Kidney (tissue), 14 donors: ENCODE data around the gene RGS13. TPM values are rescaled to one million over a fixed set of nuclear protein-coding genes. Genes with fewer than 3 reads are reported as not detected.
A peak's percentile ranks its signal among the peaks of the same experiment; 100 is the strongest.

Experiments used
- DNase-seq, 5 donors: peaks; one replicate each; pipeline ENCODE4 v3.0.0-alpha.2; 2013 to 2020
- FAIRE-seq: peaks from 2 replicates; lab custom pipeline; 2012; peaks lifted over from hg19 to GRCh38; lab: Jason Lieb, UNC
- H3K27ac ChIP-seq, 2 donors: one replicate each; pipeline ENCODE4 v1.7.0; 2013; ENCODE audit warnings: low read depth in 2 of 2, low read length in 2 of 2, inconsistent platforms in 1 of 2
- H3K27me3 ChIP-seq: one replicate; pipeline ENCODE4 v1.7.1; 2013; ENCODE audit warnings: low read length, inconsistent platforms; ENCODE audit not compliant: control insufficient read depth, insufficient read depth
- H3K36me3 ChIP-seq, 3 donors: one replicate each; pipeline versions ENCODE4 v1.7.0 to v1.7.1; 2013; ENCODE audit warnings: low read length in 3 of 3, control low read depth in 1 of 3, inconsistent platforms in 1 of 3; ENCODE audit not compliant: insufficient read depth in 3 of 3, control insufficient read depth in 2 of 3
- H3K4me1 ChIP-seq, 3 donors: one replicate each; pipeline versions ENCODE4 v1.7.0 to v1.7.1; 2013; ENCODE audit warnings: low read length in 3 of 3, inconsistent platforms in 1 of 3, low read depth in 1 of 3; ENCODE audit not compliant: control insufficient read depth in 2 of 3, insufficient read depth in 2 of 3
- H3K4me3 ChIP-seq, 3 donors: one replicate each; pipeline versions ENCODE4 v1.7.0 to v1.8.1; 2013; ENCODE audit warnings: low read length in 3 of 3, control low read depth in 1 of 3, inconsistent platforms in 1 of 3
- H3K9ac ChIP-seq, 3 donors: one replicate each; pipeline versions ENCODE4 v1.7.0 to v1.7.1; 2013; ENCODE audit warnings: low read length in 3 of 3, control low read depth in 1 of 3, inconsistent platforms in 1 of 3
- H3K9me3 ChIP-seq, 3 donors: one replicate each; pipeline versions ENCODE4 v1.7.0 to v1.7.1; 2013; ENCODE audit warnings: low read length in 3 of 3, control low read depth in 1 of 3, inconsistent platforms in 1 of 3; ENCODE audit not compliant: control insufficient read depth in 2 of 3, insufficient read depth in 1 of 3
- intact Hi-C: fragments of 100-400 bp; cut with DNase I; formaldehyde crosslinking; loops from one replicate; pipeline ENCODE4 v1.11.1; 2022
- polyA plus RNA-seq: library from polyadenylated mRNA; stranded (reverse); fragments of 350-450 nt; fragmentation: Illumina TruSeq; extraction: RNeasy Lipid Tissue Mini Kit (QIAGEN cat#74804); gene quantifications from one replicate; pipeline ENCODE4 v1.2.3, GENCODE V29; 2014; ENCODE audit warnings: low read depth, low replicate concordance; ENCODE audit not compliant: insufficient read depth
- total RNA-seq: library from RNA; stranded (reverse); fragmentation: NEBNext Ultra II Directional; extraction: Animal tissue kit (Norgen Biotek cat#: 25700); gene quantifications from one replicate; pipeline ENCODE4 v1.2.1, GENCODE V29; 2021
- TF ChIP-seq, protein P1 (sequence below): IDR thresholded peaks from 3 replicates; pipeline ENCODE4 v1.5.1; 2012; ENCODE audit warnings: mild to moderate bottlenecking, moderate library complexity, borderline replicate concordance; ENCODE audit not compliant: insufficient read depth; ENCODE audit errors: extremely low read depth
- donor health status: control.
- donor health status: control.
- donor health status: control.
- donor health status: control.
- donor health status: control.
- donor health status: DM: yes; HTN: yes; CAD: no.
- donor health status: Normal renal cell carcinoma (clear cell type).

RGS13 gene
- total and polyA plus RNA-seq, 2 donors from 2014 or later, result 2.1 TPM; not detected in 1

- intact Hi-C loops, result loop anchor here (10.0 kb wide), 1 partner anchor 128 kb away; no protein-coding TSS in a partner anchor
These were observed 33.2 kb upstream of the RGS13 start for GRCh38 chr1:192602757-192603156.

DNA sequence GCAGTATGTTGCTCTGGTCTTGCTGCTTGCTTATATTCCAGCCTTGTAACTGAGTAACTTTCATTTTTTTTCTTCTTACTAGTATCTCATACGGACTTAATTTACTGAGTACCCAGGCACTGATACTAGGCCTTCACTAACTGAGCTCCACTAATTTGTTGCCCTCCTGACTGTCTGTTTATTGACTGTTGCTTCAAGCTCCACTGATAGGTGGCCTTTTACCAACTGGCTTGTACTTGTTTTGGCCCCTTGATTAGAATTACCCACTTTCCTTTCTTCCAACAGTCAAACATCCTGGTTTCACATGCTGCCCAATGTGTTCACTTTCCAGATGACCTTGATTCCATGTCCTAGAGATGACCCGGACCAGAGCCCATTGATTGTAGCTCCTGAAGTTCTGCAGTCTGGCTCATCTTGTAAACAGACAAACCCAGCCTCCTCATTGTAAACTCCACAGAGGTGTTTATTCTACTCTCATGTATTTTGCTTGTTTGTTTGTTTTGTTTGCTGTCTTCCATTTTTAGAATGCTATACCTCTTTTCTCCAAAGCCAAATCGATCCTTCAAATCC lies 32.6 kb upstream of the RGS13 start:
- intact Hi-C loops, result loop anchor here (10.0 kb wide), 1 partner anchor 129 kb away; no protein-coding TSS in a partner anchor
- DNase-seq (no peak), FAIRE-seq (no peak)
- TF ChIP-seq, protein P1, sequence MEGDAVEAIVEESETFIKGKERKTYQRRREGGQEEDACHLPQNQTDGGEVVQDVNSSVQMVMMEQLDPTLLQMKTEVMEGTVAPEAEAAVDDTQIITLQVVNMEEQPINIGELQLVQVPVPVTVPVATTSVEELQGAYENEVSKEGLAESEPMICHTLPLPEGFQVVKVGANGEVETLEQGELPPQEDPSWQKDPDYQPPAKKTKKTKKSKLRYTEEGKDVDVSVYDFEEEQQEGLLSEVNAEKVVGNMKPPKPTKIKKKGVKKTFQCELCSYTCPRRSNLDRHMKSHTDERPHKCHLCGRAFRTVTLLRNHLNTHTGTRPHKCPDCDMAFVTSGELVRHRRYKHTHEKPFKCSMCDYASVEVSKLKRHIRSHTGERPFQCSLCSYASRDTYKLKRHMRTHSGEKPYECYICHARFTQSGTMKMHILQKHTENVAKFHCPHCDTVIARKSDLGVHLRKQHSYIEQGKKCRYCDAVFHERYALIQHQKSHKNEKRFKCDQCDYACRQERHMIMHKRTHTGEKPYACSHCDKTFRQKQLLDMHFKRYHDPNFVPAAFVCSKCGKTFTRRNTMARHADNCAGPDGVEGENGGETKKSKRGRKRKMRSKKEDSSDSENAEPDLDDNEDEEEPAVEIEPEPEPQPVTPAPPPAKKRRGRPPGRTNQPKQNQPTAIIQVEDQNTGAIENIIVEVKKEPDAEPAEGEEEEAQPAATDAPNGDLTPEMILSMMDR, result no peak
- H3K27me3 ChIP-seq, result no peaks in the 10 kb centered on the region
- H3K9ac ChIP-seq, result no peak overlapping the region
- H3K4me3 ChIP-seq, result no peak overlapping the region
- H3K36me3 ChIP-seq, result no peaks in the 10 kb centered on the region
- H3K4me1 ChIP-seq, result no peaks in the 10 kb centered on the region
- H3K9me3 ChIP-seq, result no peaks in the 10 kb centered on the region
- no peak overlapping the region for H3K27ac ChIP-seq

More at GRCh38 chr1:192602757-192603156, 33.2 kb upstream of the RGS13 start:
- Histone ChIP-seq H3K27ac (no peak overlapping the region), H3K9me3 (no peaks in the 10 kb centered on the region), H3K4me3 (no peak overlapping the region), H3K4me1 (no peaks in the 10 kb centered on the region), H3K27me3 (no peaks in the 10 kb centered on the region), H3K9ac (no peak overlapping the region), H3K36me3 (no peaks in the 10 kb centered on the region)
- FAIRE-seq (no peak), DNase-seq (no peak)
- TF ChIP-seq, protein P1, result no peak

DNA sequence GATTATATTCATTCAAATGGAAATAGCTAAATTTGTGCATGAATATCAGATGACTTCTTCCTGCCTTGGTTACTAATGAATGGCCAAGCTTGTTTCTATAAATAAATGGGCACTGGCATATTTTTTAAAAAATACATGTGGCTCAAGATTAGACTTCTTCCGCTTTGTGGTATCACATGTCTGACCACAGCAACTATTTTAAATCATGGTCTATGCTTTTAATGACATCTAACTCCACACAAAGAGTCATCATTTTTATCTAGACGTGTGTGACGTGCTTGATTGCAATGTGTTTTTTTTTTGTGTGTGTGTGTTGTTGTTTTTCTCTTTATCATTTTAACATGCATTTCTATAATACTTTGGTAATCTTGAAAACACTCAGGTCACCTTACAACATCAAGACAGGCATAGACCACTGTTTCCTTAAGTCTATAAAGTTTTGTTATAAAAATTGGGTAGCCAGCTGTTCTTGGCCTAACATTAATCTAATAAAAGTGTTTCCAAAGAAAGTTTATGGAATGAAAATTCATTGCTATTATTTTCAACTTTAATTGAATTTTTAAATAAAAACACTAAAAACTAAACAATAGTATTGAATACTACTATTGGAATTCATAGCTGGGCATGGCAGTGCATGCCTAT lies 30.8 kb upstream of the RGS13 start:
- intact Hi-C loops, result loop anchor here (10.0 kb wide), 1 partner anchor 130 kb away; no protein-coding TSS in a partner anchor
- peak; percentile 17 for FAIRE-seq
- Histone ChIP-seq H3K4me1 (no peaks in the 10 kb centered on the region), H3K9ac (no peak overlapping the region), H3K4me3 (no peak overlapping the region), H3K27me3 (no peaks in the 10 kb centered on the region), H3K27ac (no peak overlapping the region), H3K36me3 (no peaks in the 10 kb centered on the region), H3K9me3 (no peaks in the 10 kb centered on the region)
- TF ChIP-seq, protein P1, result no peak
- DNase-seq, result no peak
